SK-N-SH (cell line): ENCODE measurements around the gene AMZ1. TPM values are rescaled to one million over a fixed set of nuclear protein-coding genes. Genes with fewer than 3 reads are reported as not detected.
"Not testable (repeated sequence)": the region's sequence is repeated elsewhere in the genome, so short reads cannot be mapped to it uniquely, and the experiment has no call there.

ENCODE experiments used
- CTCF ChIA-PET: fragments of 300-600, 350-600 bp; formaldehyde crosslinking; extraction: SDS; loops from one replicate; lab custom pipeline; 2021; lab: Yijun Ruan, JAX
- POLR2A ChIA-PET: fragments of 350-600 bp; sonication (Branson Sonifier 250); formaldehyde crosslinking; extraction: SDS; loops from one replicate; lab custom pipeline; 2020; ENCODE audit warnings: antibody characterized with exemption, inconsistent platforms; lab: Yijun Ruan, JAX
- DNase-seq: peaks from one replicate; pipeline ENCODE4 v3.0.0; 2012
- H2AFZ ChIP-seq: fragments of 200-600 bp; sonication (generic); 2 replicates; pipeline ENCODE4 v1.8.1; 2016; ENCODE audit warnings: antibody characterized with exemption, mild to moderate bottlenecking, low read depth
- H3F3A ChIP-seq: fragments of 200-600 bp; sonication (generic); replicated peaks from 2 replicates; pipeline ENCODE3; 2016; ENCODE audit warnings: antibody characterized with exemption, mild to moderate bottlenecking; ENCODE audit not compliant: insufficient read depth
- H3K27ac ChIP-seq, 2 experiments: fragments of 200-500 bp in 1 of 2; fragments of 200-600 bp in 1 of 2; sonication (Bioruptor generic) in 1 of 2; sonication (generic), shearing (Covaris generic) in 1 of 2; 2 replicates each; pipeline versions ENCODE4 v1.5.1 to v1.6.1; 2014 to 2016; ENCODE audit warnings: low read depth in 2 of 2, inconsistent platforms in 1 of 2, low read length in 1 of 2, mild to moderate bottlenecking in 1 of 2, mixed read lengths in 1 of 2
- H3K27me3 ChIP-seq: fragments of 200-600 bp; sonication (generic), shearing (Covaris generic); 2 replicates; pipeline ENCODE4 v1.6.1; 2016; ENCODE audit warnings: mixed run types; ENCODE audit not compliant: insufficient read depth
- H3K36me3 ChIP-seq, 2 experiments: fragments of 200-500 bp in 1 of 2; fragments of 200-600 bp in 1 of 2; sonication (Bioruptor generic) in 1 of 2; sonication (generic) in 1 of 2; replicated peaks in 1 of 2; 2 replicates each; pipeline versions ENCODE3 to v1.5.1; 2014 to 2016; ENCODE audit warnings: low read length in 1 of 2, mild to moderate bottlenecking in 1 of 2; ENCODE audit not compliant: insufficient read depth in 2 of 2, control insufficient read depth in 1 of 2
- H3K4me1 ChIP-seq, 2 experiments: fragments of 200-500 bp in 1 of 2; fragments of 200-600 bp in 1 of 2; sonication (Bioruptor generic) in 1 of 2; sonication (generic), shearing (Covaris generic) in 1 of 2; 2 replicates each; pipeline versions ENCODE4 v1.5.1 to v1.6.1; 2014 to 2016; ENCODE audit warnings: low read depth in 1 of 2, low read length in 1 of 2, mixed run types in 1 of 2; ENCODE audit not compliant: insufficient read depth in 2 of 2, control insufficient read depth in 1 of 2
- H3K4me2 ChIP-seq: fragments of 200-600 bp; sonication (generic), shearing (Covaris generic); 2 replicates; pipeline ENCODE4 v1.6.1; 2017; ENCODE audit warnings: mixed run types
- H3K4me3 ChIP-seq, 2 experiments: fragments of 200-500 bp in 1 of 2; fragments of 200-600 bp in 1 of 2; sonication (Bioruptor generic) in 1 of 2; sonication (generic), shearing (Covaris generic) in 1 of 2; 2 replicates each; pipeline versions ENCODE4 v1.5.1 to v1.8.1; 2014 to 2016; ENCODE audit warnings: low read depth in 2 of 2, inconsistent platforms in 1 of 2, low read length in 1 of 2, mild to moderate bottlenecking in 1 of 2, mixed read lengths in 1 of 2, moderate library complexity in 1 of 2
- H3K79me2 ChIP-seq: fragments of 200-600 bp; sonication (generic); 2 replicates; pipeline ENCODE4 v1.8.1; 2017; ENCODE audit warnings: mild to moderate bottlenecking; ENCODE audit not compliant: insufficient read depth
- H3K9ac ChIP-seq: fragments of 200-600 bp; sonication (generic); 2 replicates; pipeline ENCODE4 v1.6.1; 2017; ENCODE audit warnings: mixed run types
- H3K9me2 ChIP-seq: fragments of 200-600 bp; sonication (generic); 2 replicates; pipeline ENCODE4 v1.6.1; 2017; ENCODE audit warnings: mixed run types
- H3K9me3 ChIP-seq: fragments of 200-600 bp; sonication (generic); 2 replicates; pipeline ENCODE4 v1.6.1; 2017; ENCODE audit warnings: mixed run types, mild to moderate bottlenecking, moderate library complexity
- H4K20me1 ChIP-seq: fragments of 200-600 bp; sonication (generic); 2 replicates; pipeline ENCODE4 v1.6.1; 2017; ENCODE audit warnings: mild to moderate bottlenecking, mixed run types; ENCODE audit not compliant: insufficient read depth
- ELF1 ChIP-seq: IDR thresholded peaks from 2 replicates; pipeline ENCODE4 v1.4.0; 2012
- FOSL2 ChIP-seq: IDR thresholded peaks from 2 replicates; pipeline ENCODE4 v1.4.0; 2012; ENCODE audit warnings: low read depth, mild to moderate bottlenecking, moderate library complexity, borderline replicate concordance
- RAD21 ChIP-seq: IDR thresholded peaks from 2 replicates; pipeline ENCODE4 v1.6.1; 2012; ENCODE audit warnings: mild to moderate bottlenecking, low read length
- SMC3 ChIP-seq: IDR thresholded peaks from 2 replicates; pipeline ENCODE4 v1.6.1; 2012; ENCODE audit warnings: low read depth, low read length, improper control_type of control experiment
- WGBS: methylation state at CpG from one replicate; pipeline ENCODE4 v1.1.6; 2017; ENCODE audit warnings: low lambda C conversion rate; 5-methylcytosine and 5-hydroxymethylcytosine counted together
- polyA plus RNA-seq, 3 experiments: library from polyadenylated mRNA; depleted of rRNA; stranded (reverse); fragments of >200 nt; gene quantifications; 2 replicates each; pipeline ENCODE4 v1.2.3, GENCODE V29; 2012
- TF ChIP-seq, protein P1 (sequence below): fragments of 200-600 bp; sonication (generic); IDR thresholded peaks from 2 replicates; pipeline ENCODE4 v1.6.1; 2017; ENCODE audit warnings: antibody characterized with exemption, mild to moderate bottlenecking, moderate library complexity
- TF ChIP-seq, protein P2 (sequence below): IDR thresholded peaks from 2 replicates; pipeline ENCODE4 v1.6.1; 2012; ENCODE audit warnings: mild to moderate bottlenecking, low read depth, low read length, moderate library complexity

The AMZ1 gene
- polyA plus RNA-seq, 1 of the 3 experiments (the other 2 are of a cell fraction), result 0.15 TPM

DNA sequence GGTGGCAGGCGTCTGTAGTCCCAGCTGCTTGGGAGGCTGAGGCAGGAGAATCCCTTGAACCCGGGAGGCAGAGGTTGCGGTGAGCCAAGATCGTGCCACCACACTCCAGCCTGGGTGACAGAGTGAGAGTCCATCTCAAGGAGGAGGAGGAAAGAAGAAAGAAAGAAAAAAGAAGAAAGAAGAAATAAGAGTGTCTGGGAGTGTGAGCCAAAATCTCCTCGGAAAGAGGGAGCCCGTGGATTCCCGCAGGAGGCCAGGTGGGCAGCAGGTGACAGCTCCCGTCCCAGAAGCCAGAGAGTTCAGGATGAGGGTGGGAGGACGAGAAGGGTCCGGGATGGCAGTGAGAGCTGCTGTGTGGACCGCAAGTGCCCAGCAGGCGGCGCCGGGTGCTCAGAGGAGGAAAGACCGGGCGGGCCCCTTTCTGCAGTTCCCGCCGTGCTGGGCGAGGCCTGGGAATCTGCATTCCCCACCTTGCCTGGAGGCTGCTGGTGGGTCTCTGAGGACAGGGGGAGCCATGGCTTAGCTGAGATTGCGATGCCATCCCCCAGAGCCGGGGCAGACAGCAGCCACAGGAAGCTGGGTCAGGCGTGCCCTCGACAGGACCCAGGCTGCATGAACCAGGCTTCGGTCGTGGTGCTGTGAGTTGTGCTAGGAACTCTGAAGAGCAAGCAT lies 17.1 kb upstream of the AMZ1 start:
- no peak overlapping the region for H3K4me2 ChIP-seq
- no peaks in the 10 kb centered on the region for H3K9me2 ChIP-seq
- no peaks in the 10 kb centered on the region for H4K20me1 ChIP-seq
- peak; percentile 96 for DNase-seq
- WGBS, result 11% methylated on average over 17 of the region's 25 CpGs
- POLR2A ChIA-PET, result interaction anchor here (0.6 kb wide), 1 partner anchor 570 kb away, joined by 3 read pairs; no protein-coding TSS in a partner anchor
- no peaks in the 10 kb centered on the region for H3K36me3 ChIP-seq
- no peaks in the 10 kb centered on the region for H3K9me3 ChIP-seq
- no peak for TF ChIP-seq ELF1
- TF ChIP-seq, protein P1, sequence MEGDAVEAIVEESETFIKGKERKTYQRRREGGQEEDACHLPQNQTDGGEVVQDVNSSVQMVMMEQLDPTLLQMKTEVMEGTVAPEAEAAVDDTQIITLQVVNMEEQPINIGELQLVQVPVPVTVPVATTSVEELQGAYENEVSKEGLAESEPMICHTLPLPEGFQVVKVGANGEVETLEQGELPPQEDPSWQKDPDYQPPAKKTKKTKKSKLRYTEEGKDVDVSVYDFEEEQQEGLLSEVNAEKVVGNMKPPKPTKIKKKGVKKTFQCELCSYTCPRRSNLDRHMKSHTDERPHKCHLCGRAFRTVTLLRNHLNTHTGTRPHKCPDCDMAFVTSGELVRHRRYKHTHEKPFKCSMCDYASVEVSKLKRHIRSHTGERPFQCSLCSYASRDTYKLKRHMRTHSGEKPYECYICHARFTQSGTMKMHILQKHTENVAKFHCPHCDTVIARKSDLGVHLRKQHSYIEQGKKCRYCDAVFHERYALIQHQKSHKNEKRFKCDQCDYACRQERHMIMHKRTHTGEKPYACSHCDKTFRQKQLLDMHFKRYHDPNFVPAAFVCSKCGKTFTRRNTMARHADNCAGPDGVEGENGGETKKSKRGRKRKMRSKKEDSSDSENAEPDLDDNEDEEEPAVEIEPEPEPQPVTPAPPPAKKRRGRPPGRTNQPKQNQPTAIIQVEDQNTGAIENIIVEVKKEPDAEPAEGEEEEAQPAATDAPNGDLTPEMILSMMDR, result peak; percentile 97
- TF ChIP-seq SMC3, result peak; percentile 95
- no peak for TF ChIP-seq FOSL2
- TF ChIP-seq RAD21, result peak; percentile 93
- TF ChIP-seq, protein P2, sequence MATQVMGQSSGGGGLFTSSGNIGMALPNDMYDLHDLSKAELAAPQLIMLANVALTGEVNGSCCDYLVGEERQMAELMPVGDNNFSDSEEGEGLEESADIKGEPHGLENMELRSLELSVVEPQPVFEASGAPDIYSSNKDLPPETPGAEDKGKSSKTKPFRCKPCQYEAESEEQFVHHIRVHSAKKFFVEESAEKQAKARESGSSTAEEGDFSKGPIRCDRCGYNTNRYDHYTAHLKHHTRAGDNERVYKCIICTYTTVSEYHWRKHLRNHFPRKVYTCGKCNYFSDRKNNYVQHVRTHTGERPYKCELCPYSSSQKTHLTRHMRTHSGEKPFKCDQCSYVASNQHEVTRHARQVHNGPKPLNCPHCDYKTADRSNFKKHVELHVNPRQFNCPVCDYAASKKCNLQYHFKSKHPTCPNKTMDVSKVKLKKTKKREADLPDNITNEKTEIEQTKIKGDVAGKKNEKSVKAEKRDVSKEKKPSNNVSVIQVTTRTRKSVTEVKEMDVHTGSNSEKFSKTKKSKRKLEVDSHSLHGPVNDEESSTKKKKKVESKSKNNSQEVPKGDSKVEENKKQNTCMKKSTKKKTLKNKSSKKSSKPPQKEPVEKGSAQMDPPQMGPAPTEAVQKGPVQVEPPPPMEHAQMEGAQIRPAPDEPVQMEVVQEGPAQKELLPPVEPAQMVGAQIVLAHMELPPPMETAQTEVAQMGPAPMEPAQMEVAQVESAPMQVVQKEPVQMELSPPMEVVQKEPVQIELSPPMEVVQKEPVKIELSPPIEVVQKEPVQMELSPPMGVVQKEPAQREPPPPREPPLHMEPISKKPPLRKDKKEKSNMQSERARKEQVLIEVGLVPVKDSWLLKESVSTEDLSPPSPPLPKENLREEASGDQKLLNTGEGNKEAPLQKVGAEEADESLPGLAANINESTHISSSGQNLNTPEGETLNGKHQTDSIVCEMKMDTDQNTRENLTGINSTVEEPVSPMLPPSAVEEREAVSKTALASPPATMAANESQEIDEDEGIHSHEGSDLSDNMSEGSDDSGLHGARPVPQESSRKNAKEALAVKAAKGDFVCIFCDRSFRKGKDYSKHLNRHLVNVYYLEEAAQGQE, result no peak
- H3K27me3 ChIP-seq, result no peaks in the 10 kb centered on the region
- H2AFZ ChIP-seq, result no peak overlapping the region; the same call in 1 of the 2 replicates
- H3K27ac ChIP-seq, result no peak overlapping the region
- CTCF ChIA-PET, result interaction anchor here (0.6 to 11.5 kb wide), 70 partner anchors 10 to 1962 kb away, joined by 3 to 204 read pairs (median 4); partner anchors contain the start of genes AMZ1 and IQCE
- H3F3A ChIP-seq, result peaks cover 7% of the 10 kb centered on the region
- H3K4me3 ChIP-seq, result no peak overlapping the region; a peak in 1 of 4 replicates
- H3K9ac ChIP-seq, result no peak overlapping the region
- H3K4me1 ChIP-seq, result peaks cover 0 to 3% of the 10 kb centered on the region in 2 experiments; a peak in 1 of 4 replicates
- no peaks in the 10 kb centered on the region for H3K79me2 ChIP-seq

DNA sequence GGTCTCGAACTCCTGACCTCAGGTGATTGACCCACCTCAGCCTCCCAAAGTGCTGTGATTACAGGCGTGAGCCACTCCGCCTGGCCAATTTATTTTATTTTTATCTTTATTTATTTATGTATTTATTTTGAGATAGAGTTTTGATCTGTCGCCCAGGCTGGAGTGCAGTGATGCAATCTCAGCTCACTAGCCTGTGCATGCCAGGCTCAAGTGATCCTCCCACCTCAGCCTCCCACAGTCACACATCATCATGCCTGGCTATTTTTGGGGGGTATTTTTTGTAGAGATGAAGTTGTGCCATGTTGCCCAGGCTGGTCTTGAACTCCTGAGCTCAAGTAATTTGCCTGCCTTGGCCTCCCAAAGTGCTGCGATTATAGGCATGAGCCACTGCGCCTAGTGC lies 14.8 kb upstream of the AMZ1 start:
- H3K4me1 ChIP-seq, H3K27ac ChIP-seq, H3F3A ChIP-seq, H3K27me3 ChIP-seq, DNase-seq, POLR2A ChIA-PET, H3K9me2 ChIP-seq, H2AFZ ChIP-seq, H3K4me3 ChIP-seq, H3K36me3 ChIP-seq, H3K79me2 ChIP-seq, H3K9ac ChIP-seq, H3K4me2 ChIP-seq, H4K20me1 ChIP-seq, H3K9me3 ChIP-seq: not testable (repeated sequence)
- WGBS, result 83% methylated on average over 6 of the region's 6 CpGs
- CTCF ChIA-PET, result interaction anchor here (0.6 to 11.5 kb wide), 5 partner anchors 13 to 222 kb away, joined by 3 to 204 read pairs (median 3); partner anchors contain the start of gene AMZ1
